Measurements from ENCODE around the gene RELN. TPM values are rescaled to one million over a fixed set of nuclear protein-coding genes. Genes with fewer than 3 reads are reported as not detected.

Gene RELN
- total and polyA plus RNA-seq, 2 donors (not counting 1 experiment from before 2014, with no cell fraction given): 0.33 to 31.8 TPM

- no peaks in the 10 kb centered on the region for H3K4me1 ChIP-seq (ENCODE audit: control insufficient read depth, extremely low read depth, insufficient read depth, low read length)
- no peak for TF ChIP-seq EZH2 (IDR thresholded peaks at IDR 0.05; ENCODE audit: low read length, missing control alignments)
- no peak for TF ChIP-seq CTCF (conservative IDR thresholded peaks at IDR 0.05 in 1 of 2, IDR thresholded peaks at IDR 0.05 in 1 of 2; ENCODE audit: low read depth in 1 of 2, low read length in 2 of 2)
- DNase-seq (ENCODE audit: low read depth in 2 of 2): no peak
- H3K9ac ChIP-seq (ENCODE audit: insufficient read depth, low read length): no peak overlapping the region
- H3K27me3 ChIP-seq (ENCODE audit: control insufficient read depth, insufficient read depth, low read length): no peaks in the 10 kb centered on the region
- no peaks in the 10 kb centered on the region for H3K9me3 ChIP-seq (ENCODE audit: control insufficient read depth, insufficient read depth, low read depth, low read length)
- no peak overlapping the region for H3K4me3 ChIP-seq (replicated peaks in 1 of 4; ENCODE audit: control extremely low read depth in 1 of 4, insufficient read depth in 1 of 4, low read depth in 3 of 4, low read length in 4 of 4)
- no peaks in the 10 kb centered on the region for H3K79me2 ChIP-seq (ENCODE audit: control insufficient read depth, insufficient read depth, low read length)
- H3K36me3 ChIP-seq (ENCODE audit: control insufficient read depth, insufficient read depth, low read length): no peaks in the 10 kb centered on the region
- H3K4me2 ChIP-seq (ENCODE audit: extremely low read depth, insufficient read depth, low read length): no peak overlapping the region
- no peak overlapping the region for H2AFZ ChIP-seq (ENCODE audit: low read length)
- H3K27ac ChIP-seq (ENCODE audit: insufficient read depth, low read length): no peak overlapping the region
- H4K20me1 ChIP-seq (ENCODE audit: control insufficient read depth, extremely low read depth, insufficient read depth, low read length): no peaks in the 10 kb centered on the region
These were observed 38.1 kb downstream of the RELN start for GRCh38 chr7:103951311-103951710.

- TF ChIP-seq EZH2 (IDR thresholded peaks at IDR 0.05; ENCODE audit: low read length, missing control alignments) (no peak), CTCF (conservative IDR thresholded peaks at IDR 0.05 in 1 of 2, IDR thresholded peaks at IDR 0.05 in 1 of 2; ENCODE audit: low read depth in 1 of 2, low read length in 2 of 2) (no peak)
- Histone ChIP-seq H3K27ac (ENCODE audit: insufficient read depth, low read length) (no peak overlapping the region), H3K36me3 (ENCODE audit: control insufficient read depth, insufficient read depth, low read length) (no peaks in the 10 kb centered on the region), H3K79me2 (ENCODE audit: control insufficient read depth, insufficient read depth, low read length) (no peaks in the 10 kb centered on the region), H2AFZ (ENCODE audit: low read length) (no peak overlapping the region), H3K9ac (ENCODE audit: insufficient read depth, low read length) (no peak overlapping the region), H3K27me3 (ENCODE audit: control insufficient read depth, insufficient read depth, low read length) (no peaks in the 10 kb centered on the region), H4K20me1 (ENCODE audit: control insufficient read depth, extremely low read depth, insufficient read depth, low read length) (no peaks in the 10 kb centered on the region), H3K9me3 (ENCODE audit: control insufficient read depth, insufficient read depth, low read depth, low read length) (no peaks in the 10 kb centered on the region), H3K4me2 (ENCODE audit: extremely low read depth, insufficient read depth, low read length) (no peak overlapping the region), H3K4me3 (replicated peaks in 1 of 4; ENCODE audit: control extremely low read depth in 1 of 4, insufficient read depth in 1 of 4, low read depth in 3 of 4, low read length in 4 of 4) (no peak overlapping the region), H3K4me1 (ENCODE audit: control insufficient read depth, extremely low read depth, insufficient read depth, low read length) (no peaks in the 10 kb centered on the region)
- no peak for DNase-seq (ENCODE audit: low read depth in 2 of 2)
These were observed 40.1 kb downstream of the RELN start for GRCh38 chr7:103949374-103949773.

GRCh38 chr7:103947026-103947655, 42.3 kb downstream of the RELN start:
- Histone ChIP-seq H3K9me3 (ENCODE audit: control insufficient read depth, insufficient read depth, low read depth, low read length) (no peaks in the 10 kb centered on the region), H3K27me3 (ENCODE audit: control insufficient read depth, insufficient read depth, low read length) (no peaks in the 10 kb centered on the region), H3K27ac (ENCODE audit: insufficient read depth, low read length) (no peak overlapping the region), H3K4me3 (replicated peaks in 1 of 4; ENCODE audit: control extremely low read depth in 1 of 4, insufficient read depth in 1 of 4, low read depth in 3 of 4, low read length in 4 of 4) (no peak overlapping the region), H3K4me2 (ENCODE audit: extremely low read depth, insufficient read depth, low read length) (no peak overlapping the region), H2AFZ (ENCODE audit: low read length) (no peak overlapping the region), H4K20me1 (ENCODE audit: control insufficient read depth, extremely low read depth, insufficient read depth, low read length) (no peaks in the 10 kb centered on the region), H3K79me2 (ENCODE audit: control insufficient read depth, insufficient read depth, low read length) (no peaks in the 10 kb centered on the region), H3K4me1 (ENCODE audit: control insufficient read depth, extremely low read depth, insufficient read depth, low read length) (no peaks in the 10 kb centered on the region), H3K9ac (ENCODE audit: insufficient read depth, low read length) (no peak overlapping the region), H3K36me3 (ENCODE audit: control insufficient read depth, insufficient read depth, low read length) (no peaks in the 10 kb centered on the region)
- TF ChIP-seq EZH2 (IDR thresholded peaks at IDR 0.05; ENCODE audit: low read length, missing control alignments) (no peak), CTCF (conservative IDR thresholded peaks at IDR 0.05 in 1 of 2, IDR thresholded peaks at IDR 0.05 in 1 of 2; ENCODE audit: low read depth in 1 of 2, low read length in 2 of 2) (no peak)
- DNase-seq (ENCODE audit: low read depth in 2 of 2): no peak

Data from fibroblast of lung (primary cell).